Fibroblast of peridontal ligament (primary cell): Measurements from ENCODE around the gene KRTAP19-4.
"Not testable (repeated sequence)": the region's sequence is repeated elsewhere in the genome, so short reads cannot be mapped to it uniquely, and the experiment has no call there.

Source experiments
- DNase-seq: peaks from one replicate; pipeline ENCODE4 v3.0.0-alpha.2; 2010; ENCODE audit errors: extremely low read depth

Gene KRTAP19-4, protein sequence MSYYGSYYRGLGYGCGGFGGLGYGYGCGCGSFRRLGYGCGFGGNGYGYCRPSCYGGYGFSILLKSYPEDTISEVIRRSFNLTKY

GRCh38 chr21:30497065-30497464 is at the start of gene KRTAP19-4:
TSS of gene KRTAP19-4 (minus strand) at chr21:30497165. CDS start at chr21:30497110, 55 bp downstream.
- DNase-seq = no peak

DNA sequence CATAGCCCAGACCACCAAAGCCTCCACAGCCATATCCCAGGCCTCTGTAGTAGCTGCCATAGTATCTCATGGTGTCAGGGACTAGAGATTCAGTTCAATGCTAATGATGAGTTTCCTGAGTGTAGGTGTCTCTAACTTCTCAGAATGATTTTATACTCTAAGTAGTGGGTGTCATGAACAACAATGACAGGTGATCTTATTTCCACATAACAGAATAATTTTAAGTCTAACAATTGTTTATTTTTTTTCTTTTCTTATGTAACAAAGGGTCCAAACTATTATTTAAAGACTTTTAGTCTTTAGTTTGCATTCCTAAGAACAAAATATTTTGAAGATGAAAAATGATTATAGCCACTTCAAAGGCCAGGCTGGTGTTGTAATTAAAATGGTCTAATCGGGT is 44.8 kb upstream of the KRTAP19-4 start, which contains the start of gene KRTAP19-6:
Gene KRTAP19-6 (minus strand): TSS at position 101 of the 400 bp plus-strand sequence. CDS start 31 bp downstream, at position 70.
- DNase-seq = no peak

DNA sequence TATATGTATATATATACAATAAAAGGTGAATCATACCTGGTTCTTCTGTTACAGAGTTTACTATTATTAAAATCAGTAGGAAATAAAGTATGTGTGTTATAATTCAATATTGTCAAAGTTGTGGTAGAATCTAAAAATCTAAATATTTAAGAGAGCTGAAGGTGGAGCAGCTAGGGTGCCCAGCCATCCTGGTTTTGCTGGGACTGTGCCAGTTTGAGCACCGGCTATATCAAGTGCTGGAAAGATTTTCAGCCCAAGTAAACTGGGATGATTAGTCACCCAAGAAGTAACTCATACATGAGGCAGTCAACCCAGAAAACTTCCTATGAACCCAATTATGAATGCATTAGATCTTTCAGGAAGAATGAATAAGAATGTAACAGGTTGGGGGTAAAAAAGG is 21.9 kb upstream of the KRTAP19-4 start:
- DNase-seq = no peak

DNA sequence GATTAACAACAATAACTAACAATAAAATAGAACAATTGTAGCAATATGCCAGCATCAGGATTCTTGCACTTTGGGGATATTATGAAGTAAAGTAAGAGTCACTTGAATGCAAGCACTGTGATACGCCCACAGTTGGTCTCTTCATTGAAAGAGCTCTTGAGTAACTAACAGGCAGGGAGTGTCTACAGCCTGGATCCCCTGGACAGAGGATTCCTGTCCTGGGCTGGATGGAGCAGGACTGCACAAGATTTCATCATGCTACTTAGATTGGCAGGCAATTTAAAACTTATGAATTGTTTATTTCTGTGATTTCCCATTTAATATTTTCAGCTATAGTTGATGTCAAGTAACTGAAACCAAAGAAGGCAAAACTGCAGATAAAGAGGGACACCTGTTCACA is 18.7 kb upstream of the KRTAP19-4 start:
- DNase-seq = no peak

DNA sequence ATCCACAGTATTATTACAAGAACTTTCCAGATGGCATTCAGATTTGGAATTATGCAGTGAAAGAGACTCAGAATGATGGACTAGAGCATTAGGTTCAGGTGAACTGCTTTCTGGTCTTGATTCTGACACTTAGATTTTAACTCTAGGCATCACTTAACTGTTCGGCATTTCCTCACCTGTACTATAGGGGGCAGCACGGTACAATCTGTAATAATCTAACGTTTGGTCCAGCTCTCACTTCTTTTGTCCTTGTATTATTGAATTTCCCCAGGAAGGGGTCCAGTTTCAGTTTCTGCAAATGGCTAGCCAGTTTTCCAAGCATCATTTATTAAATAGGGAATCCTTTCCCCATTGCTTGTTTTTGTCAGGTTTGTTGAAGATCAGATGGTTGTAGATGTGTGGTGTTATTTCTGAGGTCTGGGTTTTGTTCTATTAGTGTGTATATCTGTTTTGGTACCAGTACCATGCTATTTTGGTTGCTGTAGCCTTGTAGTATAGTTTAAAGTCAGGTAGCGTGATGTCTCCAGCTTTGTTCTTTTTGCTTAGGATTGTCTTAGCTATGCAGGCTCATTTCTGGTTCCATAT is 8.7 kb upstream of the KRTAP19-4 start:
- DNase-seq = not testable (repeated sequence)

- DNase-seq = no peak
Measured at GRCh38 chr21:30502041-30502440, 5.1 kb upstream of the KRTAP19-4 start, which contains the start of gene KRTAP19-5. TSS of gene KRTAP19-5 (minus strand) at chr21:30502141. CDS start at chr21:30502090, 51 bp downstream.

DNA sequence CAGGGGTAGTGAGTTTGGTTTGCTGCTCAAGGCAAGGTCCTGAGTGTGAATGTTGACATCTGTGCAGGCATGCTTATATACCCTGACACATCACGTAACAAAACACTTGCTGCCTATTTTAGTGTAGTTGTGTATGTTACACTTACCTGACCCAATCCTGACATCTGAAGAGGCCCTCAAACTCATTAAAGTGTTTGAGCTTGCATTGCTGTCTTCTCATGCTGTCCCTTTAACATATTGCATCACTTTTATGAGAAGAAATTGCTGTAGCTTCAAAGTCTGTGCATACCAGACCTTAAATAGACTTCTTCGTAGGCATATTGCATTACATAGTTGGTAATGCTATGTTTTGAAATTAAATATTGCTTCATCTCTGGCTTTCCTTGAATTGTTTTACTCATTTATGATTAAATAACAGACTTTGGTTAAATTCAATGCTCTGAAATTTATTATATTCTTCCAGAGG is 5.0 kb downstream of the KRTAP19-4 start, which contains the start of gene KRTAP19-3:
Gene KRTAP19-3 (minus strand): TSS at position 51 of the 466 bp plus-strand sequence. CDS start 56 bp downstream, outside the sequence.
- no peak for DNase-seq

DNA sequence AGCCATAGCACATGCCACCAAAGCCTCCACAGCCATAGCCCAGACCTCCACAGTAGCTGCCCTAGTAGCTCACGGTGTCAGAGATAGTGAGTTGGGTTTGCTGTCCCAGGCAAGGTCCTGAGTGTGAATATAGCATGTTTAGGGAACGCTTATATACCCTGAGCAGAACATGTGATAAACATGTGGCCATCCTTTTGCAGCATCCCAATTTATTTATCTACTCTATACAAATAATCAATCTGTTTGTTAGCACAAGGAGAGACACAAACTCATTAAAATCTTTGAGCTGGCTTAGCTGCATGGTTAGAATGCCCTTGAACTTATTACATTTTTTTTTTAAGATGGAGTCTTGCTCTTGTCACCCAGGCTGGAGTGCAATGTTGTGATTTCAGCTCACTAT is 9.6 kb downstream of the KRTAP19-4 start, which contains the start of gene KRTAP19-2:
Gene KRTAP19-2 (minus strand): TSS at position 101 of the 400 bp plus-strand sequence. CDS start 88 bp downstream, at position 13.
- no peak for DNase-seq

GRCh38 chr21:30486180-30486579 is 10.8 kb downstream of the KRTAP19-4 start:
- DNase-seq = no peak

- no peak for DNase-seq
Measured at GRCh38 chr21:30482130-30482529, 14.8 kb downstream of the KRTAP19-4 start.

GRCh38 chr21:30480145-30480544 is 16.8 kb downstream of the KRTAP19-4 start, which contains the start of gene KRTAP19-1:
TSS of gene KRTAP19-1 (minus strand) at chr21:30480367. CDS start at chr21:30480317, 50 bp downstream.
- no peak for DNase-seq

DNA sequence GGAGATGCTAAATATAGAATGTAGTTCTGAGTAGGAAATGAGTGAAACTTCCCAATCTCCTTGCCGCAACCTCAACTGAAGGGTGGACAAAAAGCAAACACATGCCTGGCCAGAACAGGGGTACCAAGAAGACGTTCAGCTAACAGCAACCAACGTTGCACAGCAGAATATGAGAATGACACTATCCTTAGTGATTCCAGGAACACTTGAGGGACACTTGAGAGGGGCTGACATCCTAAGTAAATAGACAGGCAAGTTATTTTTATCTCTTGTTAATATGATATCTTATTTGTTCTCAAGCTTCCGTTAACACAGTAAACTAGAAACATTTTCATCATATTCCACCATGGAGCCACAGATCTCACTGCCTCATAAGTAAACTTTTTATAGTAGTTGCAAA is 17.7 kb downstream of the KRTAP19-4 start:
- DNase-seq = no peak

GRCh38 chr21:30478004-30478403 is 19.0 kb downstream of the KRTAP19-4 start:
- DNase-seq = no peak

DNA sequence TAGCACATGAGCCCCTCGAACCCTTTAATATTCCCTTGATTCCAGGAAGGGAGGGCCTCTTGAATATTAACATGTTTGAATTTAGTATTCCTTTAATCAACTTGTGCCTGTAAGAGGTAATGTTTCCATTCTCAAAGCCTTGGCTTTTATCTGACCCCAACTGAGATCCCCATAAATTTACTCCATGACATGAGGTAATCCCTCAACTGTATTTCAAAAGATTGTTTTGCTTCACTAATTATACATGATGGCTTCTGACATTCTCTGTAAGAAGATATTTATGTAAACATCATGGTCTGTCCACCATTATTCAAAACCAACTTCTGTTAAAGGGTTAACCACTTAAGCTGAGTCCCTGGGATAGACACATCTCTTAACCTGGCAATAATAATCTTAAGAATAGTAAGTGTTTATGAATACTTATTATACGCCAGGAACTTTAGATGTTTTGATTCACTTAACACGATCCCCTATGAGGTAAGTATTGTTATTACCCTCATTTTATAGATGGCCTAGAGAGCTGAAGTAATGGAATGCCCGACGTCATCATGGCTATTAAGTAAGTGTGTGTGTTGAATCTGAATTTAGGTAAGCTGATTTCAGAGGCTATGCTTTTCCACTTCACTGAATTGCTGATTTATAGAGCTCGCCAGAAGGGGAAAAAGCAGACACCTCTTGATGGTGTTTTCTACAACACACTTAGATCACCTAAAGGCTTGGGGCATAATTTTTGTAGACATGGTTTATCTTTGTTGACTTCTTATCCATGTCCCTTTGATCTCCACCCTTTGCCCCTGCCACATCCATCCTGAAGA is 27.9 kb downstream of the KRTAP19-4 start:
- no peak for DNase-seq

GRCh38 chr21:30463713-30464112 is 33.3 kb downstream of the KRTAP19-4 start:
- no peak for DNase-seq

DNA sequence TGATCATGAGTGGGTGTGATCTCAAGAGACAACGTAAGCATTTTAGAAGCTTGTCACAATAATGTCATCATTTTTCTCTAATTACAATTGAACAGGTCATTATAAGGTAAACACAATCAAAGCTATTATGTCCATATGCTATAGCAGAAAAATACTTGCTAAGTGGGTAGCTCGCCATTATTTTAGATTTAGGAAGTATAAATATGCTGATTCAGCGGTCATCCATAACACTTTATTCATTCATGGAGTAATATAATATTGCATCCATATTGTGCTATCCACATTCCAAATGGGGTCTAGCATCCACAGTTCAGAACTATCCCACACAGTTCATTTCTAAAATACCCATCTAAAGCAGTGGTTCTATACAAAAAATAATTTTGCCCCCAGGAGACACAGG is 48.5 kb downstream of the KRTAP19-4 start:
- DNase-seq = no peak

GRCh38 chr21:30447056-30447455 is 49.9 kb downstream of the KRTAP19-4 start:
- DNase-seq = no peak
